ENCODE data around the gene CPNE1.

CPNE1 gene

DNA sequence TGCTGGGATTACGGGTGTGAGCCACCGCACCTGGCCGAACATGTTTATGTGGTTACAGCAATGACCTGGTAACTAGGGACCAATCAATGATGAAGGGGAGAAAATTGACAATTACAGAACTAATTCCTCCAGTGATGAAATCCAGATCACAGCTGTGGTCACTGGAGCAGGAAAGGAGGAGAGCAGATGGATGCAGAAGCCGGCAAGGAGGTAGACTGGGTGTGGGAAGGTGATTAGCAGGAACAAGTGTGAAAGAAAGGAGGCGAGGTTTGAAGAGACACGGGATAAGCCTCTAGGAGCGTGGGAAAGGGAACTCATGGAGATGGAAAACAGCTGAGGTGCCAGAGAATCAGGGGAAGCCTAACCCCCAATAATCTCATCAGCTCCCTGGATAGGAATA lies 66.2 kb downstream of the CPNE1 start:
- TF ChIP-seq, protein P1, sequence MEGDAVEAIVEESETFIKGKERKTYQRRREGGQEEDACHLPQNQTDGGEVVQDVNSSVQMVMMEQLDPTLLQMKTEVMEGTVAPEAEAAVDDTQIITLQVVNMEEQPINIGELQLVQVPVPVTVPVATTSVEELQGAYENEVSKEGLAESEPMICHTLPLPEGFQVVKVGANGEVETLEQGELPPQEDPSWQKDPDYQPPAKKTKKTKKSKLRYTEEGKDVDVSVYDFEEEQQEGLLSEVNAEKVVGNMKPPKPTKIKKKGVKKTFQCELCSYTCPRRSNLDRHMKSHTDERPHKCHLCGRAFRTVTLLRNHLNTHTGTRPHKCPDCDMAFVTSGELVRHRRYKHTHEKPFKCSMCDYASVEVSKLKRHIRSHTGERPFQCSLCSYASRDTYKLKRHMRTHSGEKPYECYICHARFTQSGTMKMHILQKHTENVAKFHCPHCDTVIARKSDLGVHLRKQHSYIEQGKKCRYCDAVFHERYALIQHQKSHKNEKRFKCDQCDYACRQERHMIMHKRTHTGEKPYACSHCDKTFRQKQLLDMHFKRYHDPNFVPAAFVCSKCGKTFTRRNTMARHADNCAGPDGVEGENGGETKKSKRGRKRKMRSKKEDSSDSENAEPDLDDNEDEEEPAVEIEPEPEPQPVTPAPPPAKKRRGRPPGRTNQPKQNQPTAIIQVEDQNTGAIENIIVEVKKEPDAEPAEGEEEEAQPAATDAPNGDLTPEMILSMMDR (IDR thresholded peaks at IDR 0.05; ENCODE audit: low read length, missing control alignments) = no peak
- no peak overlapping the region for H3K4me3 ChIP-seq (replicated peaks; ENCODE audit: low read depth, low read length)
- no peak for DNase-seq (ENCODE audit: low read depth)

DNA sequence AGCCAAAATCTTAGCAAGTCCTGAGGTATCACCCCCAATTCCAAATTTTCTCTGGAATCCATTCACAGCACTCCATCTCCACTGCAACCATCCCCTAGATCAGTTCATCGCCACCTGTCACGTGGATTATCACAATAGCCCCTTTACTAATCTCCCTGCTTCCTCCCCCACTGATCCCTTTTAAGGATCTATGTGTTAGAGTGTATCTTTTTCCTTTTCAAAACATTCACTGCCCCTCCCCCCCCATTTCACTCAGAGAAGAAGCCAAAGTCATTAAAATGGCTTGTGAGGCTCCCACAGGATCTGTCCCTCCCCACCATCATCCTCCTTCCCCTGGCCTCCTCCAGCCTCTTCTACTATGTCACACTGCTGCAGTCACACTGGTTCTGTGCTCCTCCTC lies 67.5 kb downstream of the CPNE1 start:
- DNase-seq (ENCODE audit: low read depth) = no peak
- TF ChIP-seq, protein P1 (IDR thresholded peaks at IDR 0.05; ENCODE audit: low read length, missing control alignments) = no peak
- no peak overlapping the region for H3K4me3 ChIP-seq (replicated peaks; ENCODE audit: low read depth, low read length)

DNA sequence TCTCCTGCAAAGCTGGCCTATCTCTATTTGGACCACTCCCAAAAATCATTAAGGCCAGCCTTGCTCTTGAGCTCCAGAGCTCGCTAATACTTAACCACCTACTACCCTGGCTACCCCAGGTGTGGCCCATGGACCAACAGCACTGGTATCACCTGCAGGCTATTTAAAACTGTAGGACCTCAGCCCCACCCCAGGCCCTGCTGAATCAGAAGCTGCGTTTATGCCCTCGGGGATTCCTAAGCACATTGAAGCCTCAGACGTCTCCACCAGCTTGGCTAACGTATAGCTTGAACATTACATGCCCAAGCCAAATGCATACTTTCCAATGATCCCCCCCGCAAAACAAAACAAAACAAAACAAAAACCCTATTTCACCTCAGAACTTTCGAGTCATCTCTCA lies 68.8 kb downstream of the CPNE1 start:
- no peak overlapping the region for H3K4me3 ChIP-seq (replicated peaks; ENCODE audit: low read depth, low read length)
- no peak for DNase-seq (ENCODE audit: low read depth)
- TF ChIP-seq, protein P1 (IDR thresholded peaks at IDR 0.05; ENCODE audit: low read length, missing control alignments) = no peak

DNA sequence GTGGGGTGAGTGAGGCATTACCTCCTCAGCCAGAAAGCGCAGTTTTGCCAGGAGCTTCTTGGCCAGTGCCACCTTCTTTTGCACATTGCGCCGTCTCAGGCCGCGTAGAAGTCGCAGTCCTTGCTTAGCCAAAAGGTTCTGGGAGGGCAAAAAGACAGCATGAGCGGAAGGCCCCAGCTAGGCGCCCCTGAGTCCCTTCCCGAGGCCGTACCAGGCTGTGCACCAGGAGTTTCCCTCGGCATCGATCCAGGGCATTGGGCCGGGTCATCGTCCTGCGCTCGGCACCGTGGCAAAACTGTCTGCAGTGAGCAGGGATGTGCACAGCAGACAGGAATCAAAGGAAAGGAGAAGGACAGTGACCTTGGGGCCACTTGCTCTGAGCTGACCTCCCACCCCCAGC lies 69.2 kb downstream of the CPNE1 start:
- TF ChIP-seq, protein P1 (IDR thresholded peaks at IDR 0.05; ENCODE audit: low read length, missing control alignments) = no peak
- H3K4me3 ChIP-seq (replicated peaks; ENCODE audit: low read depth, low read length) = no peak overlapping the region

DNA sequence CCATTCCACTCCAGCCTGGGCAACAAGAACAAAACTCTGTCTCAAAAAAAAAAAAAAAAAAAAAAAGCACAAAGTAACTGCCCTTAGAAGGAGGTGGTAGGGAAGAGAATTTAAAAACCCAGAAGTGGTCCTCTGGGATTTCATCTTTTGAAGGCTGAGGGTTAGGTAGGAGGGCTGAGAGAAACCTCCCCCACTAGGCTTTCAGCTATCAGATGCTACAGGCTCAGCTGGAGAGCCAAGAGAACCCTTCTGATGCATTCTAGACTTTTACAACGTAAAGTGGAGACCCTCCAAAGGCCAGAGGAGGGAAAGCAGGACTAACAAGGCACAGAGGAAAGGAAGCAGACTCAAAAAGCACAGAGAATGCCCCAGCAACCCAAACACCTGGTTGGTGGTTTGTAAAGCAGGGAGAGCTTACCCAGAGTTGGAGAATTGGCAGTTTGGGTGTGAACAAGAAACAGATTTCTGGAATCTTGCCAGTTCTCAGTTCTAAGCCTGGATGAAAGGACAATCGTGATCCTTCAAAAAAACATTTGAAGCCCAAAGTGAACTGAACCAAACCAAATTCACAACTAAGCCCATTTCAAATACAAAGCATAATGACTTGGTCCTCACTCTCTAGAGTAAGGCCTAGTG lies 72.2 kb downstream of the CPNE1 start:
- no peak overlapping the region for H3K4me3 ChIP-seq (replicated peaks; ENCODE audit: low read depth, low read length)
- no peak for DNase-seq (ENCODE audit: low read depth)
- TF ChIP-seq, protein P1 (IDR thresholded peaks at IDR 0.05; ENCODE audit: low read length, missing control alignments) = no peak

More for the DNA sequence above, 69.2 kb downstream of the CPNE1 start:
- no peak for DNase-seq (ENCODE audit: low read depth)

DNA sequence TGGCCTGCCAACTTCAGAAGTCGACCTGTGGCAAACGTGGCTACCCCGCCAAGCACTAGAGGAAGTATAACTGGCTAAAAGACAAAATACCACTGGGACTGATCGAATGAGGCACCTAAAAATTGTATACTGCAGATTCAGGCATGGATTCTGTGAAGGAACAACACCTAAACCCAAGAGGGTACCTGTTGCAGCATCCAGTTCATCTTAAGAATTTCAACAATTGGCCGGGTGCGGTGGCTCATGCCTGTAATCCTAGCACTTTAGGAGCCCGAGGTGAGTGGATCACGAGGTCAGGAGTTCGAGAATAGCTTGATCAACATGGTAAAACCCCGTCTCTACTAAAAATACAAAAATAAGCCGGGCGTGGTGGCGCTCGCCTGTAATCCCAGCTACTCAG lies 76.3 kb downstream of the CPNE1 start:
- DNase-seq (ENCODE audit: low read depth) = no peak
- TF ChIP-seq, protein P1 (IDR thresholded peaks at IDR 0.05; ENCODE audit: low read length, missing control alignments) = no peak
- H3K4me3 ChIP-seq (replicated peaks; ENCODE audit: low read depth, low read length) = no peak overlapping the region

DNA sequence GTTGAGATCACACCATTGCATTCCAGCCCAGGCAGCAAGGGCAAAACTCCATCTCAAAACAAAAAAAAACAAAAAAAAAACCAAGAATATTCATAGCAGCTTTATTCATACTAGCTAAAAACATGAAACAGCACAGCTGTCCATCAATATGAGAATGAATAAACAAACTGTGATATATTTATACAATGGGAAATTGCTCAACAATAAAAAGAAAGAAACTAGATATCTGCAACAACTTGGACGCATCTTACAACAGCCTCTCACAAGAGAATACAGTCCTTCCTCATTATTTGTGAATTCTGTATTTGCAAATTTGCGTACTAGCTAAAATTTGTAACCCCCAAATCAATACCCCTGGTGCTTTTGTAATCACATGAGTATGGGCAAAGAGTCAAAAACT lies 77.3 kb downstream of the CPNE1 start:
- DNase-seq (ENCODE audit: low read depth) = no peak
- TF ChIP-seq, protein P1 (IDR thresholded peaks at IDR 0.05; ENCODE audit: low read length, missing control alignments) = no peak
- H3K4me3 ChIP-seq (replicated peaks; ENCODE audit: low read depth, low read length) = no peak overlapping the region

Data from fibroblast of pulmonary artery (primary cell).